H1 (cell line): ENCODE measurements around the gene KCNA4. TPM values are rescaled to one million over a fixed set of nuclear protein-coding genes. Genes with fewer than 3 reads are reported as not detected.

Experiments
- CTCF ChIA-PET: fragments of 300-600 bp; sonication (Branson Sonifier 250); formaldehyde crosslinking; loops from one replicate; lab custom pipeline; 2021; ENCODE audit not compliant: partially characterized antibody; lab: Charles Lee
- POLR2A ChIA-PET: fragments of 300-600 bp; sonication (Branson Sonifier 250); formaldehyde crosslinking; loops from one replicate; lab custom pipeline; 2021; ENCODE audit warnings: inconsistent platforms; ENCODE audit not compliant: partially characterized antibody; lab: Charles Lee
- DNase-seq, 2 experiments: peaks; one replicate each; pipeline versions ENCODE4 v3.0.0 to v3.0.0-alpha.2; 2010 to 2022; ENCODE audit warnings: low spot score in 2 of 2, low read depth in 1 of 2, mixed read lengths in 1 of 2
- FAIRE-seq: peaks from 2 replicates; lab custom pipeline; 2011; peaks lifted over from hg19 to GRCh38; lab: Jason Lieb, UNC
- H2AFZ ChIP-seq: 2 replicates; pipeline ENCODE4 v1.8.1; 2012; ENCODE audit warnings: low read length, inconsistent platforms
- H2AK5ac ChIP-seq: 2 replicates; pipeline ENCODE4 v1.6.1; 2013; ENCODE audit warnings: low read depth, low read length
- H2BK120ac ChIP-seq: replicated peaks from 2 replicates; pipeline ENCODE3; 2013; ENCODE audit warnings: low read depth, low read length, inconsistent platforms
- H2BK12ac ChIP-seq: 2 replicates; pipeline ENCODE4 v1.6.1; 2013; ENCODE audit warnings: low read depth, low read length
- H2BK15ac ChIP-seq: 2 replicates; pipeline ENCODE4 v1.6.1; 2013; ENCODE audit warnings: low read length
- H2BK20ac ChIP-seq: 2 replicates; pipeline ENCODE4 v1.6.1; 2013; ENCODE audit warnings: low read length
- H2BK5ac ChIP-seq: 2 replicates; pipeline ENCODE4 v1.6.1; 2013; ENCODE audit warnings: low read depth, low read length
- H3K14ac ChIP-seq: 2 replicates; pipeline ENCODE4 v1.6.1; 2013; ENCODE audit warnings: inconsistent platforms; ENCODE audit not compliant: insufficient read length
- H3K18ac ChIP-seq: 2 replicates; pipeline ENCODE4 v1.6.1; 2013; ENCODE audit warnings: low read length; ENCODE audit errors: extremely low read depth
- H3K23ac ChIP-seq: 2 replicates; pipeline ENCODE4 v1.6.1; 2013; ENCODE audit warnings: inconsistent platforms; ENCODE audit not compliant: insufficient read length
- H3K23me2 ChIP-seq: 2 replicates; pipeline ENCODE4 v1.6.1; 2013; ENCODE audit warnings: low read depth, low read length
- H3K27ac ChIP-seq: 2 replicates; pipeline ENCODE4 v1.6.1; 2011; ENCODE audit warnings: low read depth, low read length, inconsistent platforms
- H3K27me3 ChIP-seq, 4 experiments: replicated peaks in 1 of 4; 1 replicate in 1 of 4; 2 replicates in 3 of 4; pipeline versions ENCODE4 v1.6.1 to v1.8.1; 2011 to 2013; ENCODE audit warnings: low read length in 3 of 4, mild to moderate bottlenecking in 3 of 4, inconsistent platforms in 2 of 4, mixed read lengths in 2 of 4, moderate library complexity in 1 of 4; ENCODE audit not compliant: control insufficient read depth in 3 of 4, insufficient read depth in 3 of 4; ENCODE audit errors: extremely low read depth in 1 of 4
- H3K36me3 ChIP-seq, 4 experiments: 2 replicates each; pipeline versions ENCODE4 v1.6.1 to v1.8.1; 2011 to 2013; ENCODE audit warnings: mild to moderate bottlenecking in 4 of 4, low read length in 3 of 4, moderate library complexity in 2 of 4, control low read depth in 1 of 4, inconsistent platforms in 1 of 4; ENCODE audit not compliant: insufficient read depth in 4 of 4, control insufficient read depth in 2 of 4
- H3K4ac ChIP-seq: replicated peaks from 2 replicates; pipeline ENCODE3; 2013; ENCODE audit warnings: low read length, low read depth, mixed read lengths, inconsistent platforms; ENCODE audit not compliant: insufficient read length
- H3K4me1 ChIP-seq, 4 experiments: replicated peaks in 1 of 4; 1 replicate in 1 of 4; 2 replicates in 3 of 4; pipeline versions ENCODE4 v1.6.1 to v1.8.1; 2011 to 2013; ENCODE audit warnings: low read length in 3 of 4, inconsistent platforms in 2 of 4, mixed read lengths in 1 of 4; ENCODE audit not compliant: insufficient read depth in 4 of 4, control insufficient read depth in 3 of 4
- H3K4me2 ChIP-seq, 2 experiments: 2 replicates each; pipeline versions ENCODE4 v1.6.1 to v1.8.1; 2011 to 2013; ENCODE audit warnings: low read depth in 2 of 2, low read length in 2 of 2, control low read depth in 1 of 2, inconsistent platforms in 1 of 2, mild to moderate bottlenecking in 1 of 2; ENCODE audit not compliant: insufficient read depth in 1 of 2
- H3K4me3 ChIP-seq, 4 experiments: fragments of 200-600, 300-600 bp in 1 of 4; sonication (generic), shearing (Covaris generic), sonication (Bioruptor Twin) in 1 of 4; 2 replicates each; pipeline versions ENCODE4 v1.5.1 to v1.8.1; 2011 to 2016; ENCODE audit warnings: low read length in 4 of 4, low read depth in 3 of 4, control low read depth in 2 of 4, inconsistent platforms in 2 of 4, mild to moderate bottlenecking in 2 of 4, mixed read lengths in 1 of 4, moderate library complexity in 1 of 4; ENCODE audit not compliant: insufficient read depth in 2 of 4; ENCODE audit errors: extremely low read depth in 1 of 4
- H3K56ac ChIP-seq: replicated peaks from 2 replicates; pipeline ENCODE3; 2013; ENCODE audit warnings: low read depth, mild to moderate bottlenecking, mixed read lengths, low read length, inconsistent platforms; ENCODE audit not compliant: insufficient read length
- H3K79me1 ChIP-seq: 2 replicates; pipeline ENCODE4 v1.6.1; 2013; ENCODE audit warnings: low read depth, low read length, control low read depth
- H3K79me2 ChIP-seq, 2 experiments: 2 replicates each; pipeline versions ENCODE4 v1.6.1 to v1.8.1; 2012 to 2013; ENCODE audit warnings: low read length in 2 of 2, mild to moderate bottlenecking in 2 of 2, inconsistent platforms in 1 of 2; ENCODE audit not compliant: insufficient read depth in 2 of 2, control insufficient read depth in 1 of 2
- H3K9ac ChIP-seq, 4 experiments: replicated peaks in 1 of 4; 1 replicate in 1 of 4; 2 replicates in 3 of 4; pipeline versions ENCODE4 v1.6.1 to v1.8.1; 2011 to 2013; ENCODE audit warnings: low read depth in 3 of 4, low read length in 3 of 4, control low read depth in 2 of 4, mild to moderate bottlenecking in 2 of 4, moderate library complexity in 2 of 4, inconsistent platforms in 1 of 4; ENCODE audit errors: extremely low read depth in 1 of 4
- H3K9me3 ChIP-seq, 2 experiments: 2 replicates each; pipeline versions ENCODE4 v1.6.1 to v1.8.1; 2012 to 2013; ENCODE audit warnings: mild to moderate bottlenecking in 2 of 2, moderate library complexity in 2 of 2, control low read depth in 1 of 2, inconsistent platforms in 1 of 2, low read depth in 1 of 2, low read length in 1 of 2, mixed read lengths in 1 of 2; ENCODE audit not compliant: insufficient read depth in 2 of 2
- H4K20me1 ChIP-seq, 2 experiments: replicated peaks in 1 of 2; 2 replicates each; pipeline versions ENCODE3 to v1.8.1; 2011 to 2013; ENCODE audit warnings: inconsistent platforms in 2 of 2, low read length in 2 of 2, mild to moderate bottlenecking in 1 of 2; ENCODE audit not compliant: insufficient read depth in 2 of 2, control insufficient read depth in 1 of 2
- H4K5ac ChIP-seq: 2 replicates; pipeline ENCODE4 v1.6.1; 2013; ENCODE audit warnings: low read length, low read depth, mixed read lengths, inconsistent platforms; ENCODE audit not compliant: insufficient read length
- H4K8ac ChIP-seq: 2 replicates; pipeline ENCODE4 v1.8.0; 2013; ENCODE audit warnings: mild to moderate bottlenecking, moderate library complexity, low read length, inconsistent platforms; ENCODE audit not compliant: insufficient read depth; ENCODE audit errors: extremely low read depth
- H4K91ac ChIP-seq: replicated peaks from 2 replicates; pipeline ENCODE3; 2013; ENCODE audit warnings: low read length, mixed read lengths, inconsistent platforms; ENCODE audit not compliant: insufficient read length
- ATF2 ChIP-seq: IDR thresholded peaks from 2 replicates; pipeline ENCODE4 v1.6.1; 2012; ENCODE audit warnings: low read length, inconsistent platforms
- BACH1 ChIP-seq: IDR thresholded peaks from 2 replicates; pipeline ENCODE4 v1.6.1; 2012; ENCODE audit warnings: low read length, improper control_type of control experiment
- BCL11A ChIP-seq, 2 experiments: IDR thresholded peaks; one replicate each; pipeline ENCODE4 v1.6.1; 2011; ENCODE audit warnings: low read depth in 2 of 2, low read length in 2 of 2, mild to moderate bottlenecking in 2 of 2
- BRCA1 ChIP-seq: IDR thresholded peaks from 2 replicates; pipeline ENCODE4 v1.6.1; 2012; ENCODE audit warnings: low read depth, low read length, improper control_type of control experiment
- CTBP2 ChIP-seq: IDR thresholded peaks from 2 replicates; pipeline ENCODE4 v1.7.0; 2011; ENCODE audit warnings: borderline replicate concordance, mild to moderate bottlenecking, moderate library complexity, mixed read lengths, low read length; ENCODE audit not compliant: insufficient read depth, insufficient read length
- GABPA ChIP-seq: IDR thresholded peaks from 2 replicates; pipeline ENCODE4 v1.6.1; 2011; ENCODE audit warnings: mild to moderate bottlenecking, low read length, moderate library complexity, borderline replicate concordance; ENCODE audit not compliant: insufficient read depth
- HDAC6 ChIP-seq: IDR thresholded peaks from one replicate; pipeline ENCODE4 v1.7.1; 2012; ENCODE audit warnings: low read depth, mild to moderate bottlenecking, inconsistent platforms, low read length, moderate library complexity
- SAP30 ChIP-seq: fragments of 300-600 bp; sonication (generic); IDR thresholded peaks from 2 replicates; pipeline ENCODE4 v1.7.1; 2012; ENCODE audit warnings: low read length, moderate library complexity, mild to moderate bottlenecking, inconsistent platforms; ENCODE audit not compliant: insufficient read depth, insufficient replicate concordance
- TBP ChIP-seq: IDR thresholded peaks from 2 replicates; pipeline ENCODE4 v1.6.1; 2011; ENCODE audit warnings: low read depth, low read length, improper control_type of control experiment
- TCF12 ChIP-seq: IDR thresholded peaks from 2 replicates; pipeline ENCODE4 v1.6.1; 2011; ENCODE audit warnings: low read depth, mild to moderate bottlenecking, low read length
- USF2 ChIP-seq: IDR thresholded peaks from 2 replicates; pipeline ENCODE4 v1.6.1; 2011; ENCODE audit warnings: low read length, improper control_type of control experiment
- WGBS, 2 experiments: shearing (Covaris generic) in 1 of 2; methylation state at CpG; one replicate each; pipeline versions ENCODE4 v1.1.6 to v1.1.7; 2013 to 2015; ENCODE audit warnings: low lambda C conversion rate in 2 of 2, mixed read lengths in 2 of 2, inconsistent platforms in 1 of 2, low coverage in 1 of 2, missing lambda C conversion rate in 1 of 2; ENCODE audit not compliant: insufficient replicate concordance in 2 of 2, insufficient coverage in 1 of 2, insufficient read length in 1 of 2; ENCODE audit errors: extremely low coverage in 1 of 2, missing lambda C conversion rate in 1 of 2; 5-methylcytosine and 5-hydroxymethylcytosine counted together
- polyA plus RNA-seq, 7 experiments: library from polyadenylated mRNA; depleted of rRNA in 3 of 7; stranded (reverse) in 5 of 7; unstranded in 2 of 7; fragments of >200 nt in 5 of 7; fragments of 200-250 nt in 2 of 7; gene quantifications; 1 replicate in 5 of 7; 2 replicates in 1 of 7; 4 replicates in 1 of 7; pipeline versions ENCODE4 v1.2.1 to v1.2.3, GENCODE V29; 2011 to 2013; ENCODE audit warnings: missing spikeins in 2 of 7, mixed read lengths in 2 of 7
- total RNA-seq: library from RNA; stranded (reverse); fragmentation: NEBNext Ultra II Directional; extraction: Animal tissue kit (Norgen Biotek cat#: 25700); gene quantifications from 2 replicates; pipeline ENCODE4 v1.2.1, GENCODE V29; 2021

Gene KCNA4
- total and polyA plus RNA-seq, 2 of the 8 experiments (the other 6 are each of a cell fraction or from before 2014, with no cell fraction given) = not detected

- no peaks in the 10 kb centered on the region for H3K4me1 ChIP-seq
- H3K23me2 ChIP-seq = no peaks in the 10 kb centered on the region; the same call in 1 of the 2 replicates
- no peaks in the 10 kb centered on the region; a peak in 1 of 7 replicates for H3K27me3 ChIP-seq
- no peak overlapping the region for H2AK5ac ChIP-seq
- no peak overlapping the region for H3K56ac ChIP-seq
- no peaks in the 10 kb centered on the region for H3K79me2 ChIP-seq
- no peaks in the 10 kb centered on the region for H3K9me3 ChIP-seq
- H3K4ac ChIP-seq = no peak overlapping the region
- no peak overlapping the region for H3K14ac ChIP-seq
- H3K79me1 ChIP-seq = no peaks in the 10 kb centered on the region
- H3K18ac ChIP-seq = no peak overlapping the region
- H2BK120ac ChIP-seq = no peak overlapping the region
- H3K4me3 ChIP-seq = no peak overlapping the region
- H4K91ac ChIP-seq = no peak overlapping the region
- H3K36me3 ChIP-seq = no peaks in the 10 kb centered on the region
- no peaks in the 10 kb centered on the region for H4K20me1 ChIP-seq
- H3K4me2 ChIP-seq = no peak overlapping the region
- H2BK20ac ChIP-seq = no peak overlapping the region
- FAIRE-seq (no peak), DNase-seq (no peak)
- H3K9ac ChIP-seq = no peak overlapping the region
- H4K5ac ChIP-seq = no peak overlapping the region
- H3K27ac ChIP-seq = no peak overlapping the region
- WGBS, 2 experiments = 85% methylated on average over 1 of the region's 1 CpG; no CpG with 5 or more reads in 1 of the 2 experiments
- no peak overlapping the region for H4K8ac ChIP-seq
- no peak overlapping the region for H2BK12ac ChIP-seq
- POLR2A ChIA-PET = no interaction called here
- H2BK5ac ChIP-seq = no peak overlapping the region
- CTCF ChIA-PET = interaction anchor here (0.6 to 2.7 kb wide), 2 partner anchors 22 to 92 kb away, joined by 3 to 16 read pairs; no protein-coding TSS in a partner anchor
- H2BK15ac ChIP-seq = no peak overlapping the region
- no peak overlapping the region for H3K23ac ChIP-seq
- H2AFZ ChIP-seq = no peak overlapping the region
- TF ChIP-seq ATF2 (no peak), USF2 (no peak), CTBP2 (no peak), BCL11A (IDR thresholded peaks at IDR 0.05; ENCODE audit: low read depth in 2 of 2, low read length in 2 of 2) (no peak), HDAC6 (no peak), BACH1 (no peak), TCF12 (no peak), SAP30 (no peak), BRCA1 (no peak), GABPA (no peak), TBP (no peak)
Measured at GRCh38 chr11:29985248-29985647, 31.6 kb downstream of the KCNA4 start.
